Heart left ventricle (tissue), 16 donors: ENCODE measurements around the gene MARVELD3. TPM values are rescaled to one million over a fixed set of nuclear protein-coding genes. Genes with fewer than 3 reads are reported as not detected.

Experiments used
- ATAC-seq, 4 donors: fragments of 200-7000 bp; cut with Tn5 transposase; one replicate each; pipeline ENCODE4 v1.9.1; 2020 to 2022; ENCODE audit warnings: moderate library complexity in 4 of 4, mild to moderate bottlenecking in 3 of 4, moderate number of reproducible peaks in 1 of 4
- DNase-seq, 5 donors: peaks; one replicate each; pipeline ENCODE4 v3.0.0-alpha.2; 2020
- H3K27ac ChIP-seq, 12 donors: fragments of 200-600 bp; sonication (generic) in 4 of 12; one replicate each; pipeline versions ENCODE4 v1.5.0 to v1.8.0; 2016 to 2022; ENCODE audit warnings: mild to moderate bottlenecking in 2 of 12
- H3K27me3 ChIP-seq, 9 donors: fragments of 200-600 bp; sonication (generic) in 2 of 9; one replicate each; pipeline versions ENCODE4 v1.5.1 to v1.8.0; 2016 to 2022; ENCODE audit warnings: mild to moderate bottlenecking in 3 of 9
- H3K36me3 ChIP-seq, 9 donors: fragments of 200-600 bp; sonication (generic) in 2 of 9; one replicate each; pipeline versions ENCODE4 v1.5.0 to v1.8.0; 2018 to 2022; ENCODE audit warnings: mild to moderate bottlenecking in 2 of 9
- H3K4me1 ChIP-seq, 12 donors: fragments of 200-600 bp; sonication (generic) in 4 of 12; one replicate each; pipeline versions ENCODE4 v1.5.0 to v1.8.0; 2016 to 2022; ENCODE audit warnings: mild to moderate bottlenecking in 3 of 12
- H3K4me3 ChIP-seq, 12 donors: fragments of 200-600 bp; sonication (generic) in 4 of 12; one replicate each; pipeline versions ENCODE4 v1.5.0 to v1.8.0; 2017 to 2022; ENCODE audit warnings: mild to moderate bottlenecking in 9 of 12, moderate library complexity in 4 of 12
- H3K9me3 ChIP-seq, 12 donors: fragments of 200-600 bp; sonication (generic) in 4 of 12; one replicate each; pipeline versions ENCODE4 v1.5.0 to v1.8.0; 2016 to 2022; ENCODE audit warnings: mild to moderate bottlenecking in 1 of 12
- CTCF ChIP-seq, 12 donors: fragments of 200-600 bp; sonication (generic) in 4 of 12; IDR thresholded peaks; one replicate each; pipeline versions ENCODE4 v1.5.0 to v1.8.0; 2018 to 2022; ENCODE audit warnings: antibody characterized with exemption in 12 of 12, mild to moderate bottlenecking in 5 of 12
- POLR2A ChIP-seq, 2 donors: fragments of 450-650 bp; IDR thresholded peaks; one replicate each; pipeline ENCODE4 v1.6.1; 2017; ENCODE audit warnings: antibody characterized with exemption in 2 of 2, mild to moderate bottlenecking in 2 of 2, moderate library complexity in 2 of 2
- WGBS, 4 donors: extraction: QIAGEN DNeasy Blood & Tissue Kit in 2 of 4; methylation state at CpG; one replicate each; pipeline versions ENCODE4 v1.1.5 to v1.1.7; 2013 to 2018; 5-methylcytosine and 5-hydroxymethylcytosine counted together
- intact Hi-C, 10 donors: fragments of 100-400 bp; cut with DNase I; formaldehyde crosslinking; loops; one replicate each; pipeline versions ENCODE4 v1.11.1 to v1.14.2; 2022
- polyA plus RNA-seq, 2 donors: library from polyadenylated mRNA; stranded (reverse); fragments of 200-250 nt; gene quantifications; one replicate each; pipeline ENCODE4 v1.2.3, GENCODE V29; 2013
- total RNA-seq, 9 donors: library from RNA; depleted of rRNA in 2 of 9; stranded (reverse); fragments of >200 nt in 2 of 9; fragmentation: NEBNext Ultra II Directional in 3 of 9; extraction: Animal tissue kit (Norgen Biotek cat#: 25700) in 3 of 9; gene quantifications; one replicate each; pipeline versions ENCODE4 v1.1.0 to v1.2.4, GENCODE V29; 2016 to 2023
- donor health status: ischemic (EF 13 %, LVEDD 7.1; RV severe dilation, severe dysfunction).
- donor health status: healthy with polysubstance abuse.
- donor health status: DM: no; HTN: yes; CAD: no.
- donor health status: DM: no; HTN: no; CAD: no.
- donor health status: ischemic (EF 25% LVEDD 6.9; RV normal size, moderate dysfunction).
- donor health status: ischemic (EF 25% LVEDD 5.7; RV mildly dilated, moderate dysfunction).
- donor health status: healthy.
- donor health status: DM: yes; HTN: yes; CAD: no.
- donor health status: ischemic (EF 35%, LVEDD 5.7; RV mildly dilated, moderate dysfunction).
- donor health status: nonischemic (EF 11% LVEDD 7.7; RV severe dilation, severe dysfunction).
- donor health status: DM: yes; HTN: yes; CAD: no.
- donor health status: PGD.
- donor health status: ischemic (EF 29% LVEDD 5.4; RV normal size, mild dysfunction).
- donor health status: nonischemic (EF 23%, LVEDD 6.1; RV moderate dilation, normal function).

The MARVELD3 gene
- total and polyA plus RNA-seq, 11 donors: 0.14 TPM; not detected in 10

DNA sequence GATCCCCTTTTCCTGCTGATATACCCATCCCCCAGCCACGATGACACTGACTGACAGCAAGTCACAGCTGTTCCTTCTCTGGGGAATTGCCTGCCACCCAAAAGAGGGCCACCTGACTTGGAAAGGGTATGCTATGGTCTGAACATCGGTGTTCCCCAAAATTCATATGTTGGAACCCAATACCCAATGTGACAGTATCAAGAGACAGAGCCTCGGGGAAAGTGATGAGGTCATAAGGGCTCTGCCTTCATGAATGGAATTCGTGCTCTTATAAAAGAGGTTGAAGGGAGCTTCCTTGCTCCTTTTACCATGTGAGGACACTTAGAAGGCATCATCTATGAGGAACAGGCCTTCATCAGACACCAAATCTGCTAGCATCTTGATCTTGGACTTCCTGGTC, 7.6 kb upstream of the MARVELD3 start:
- 65 to 73% (median 69%) methylated on average over 4 of the region's 4 CpGs for WGBS, 4 donors
- Histone ChIP-seq H3K4me3 (no peak overlapping the region), H3K9me3 (peaks cover 0 to 11% (median 0%) of the 10 kb centered on the region in 12 donors), H3K27me3 (peaks cover 0 to 49% (median 4%) of the 10 kb centered on the region in 9 donors), H3K36me3 (no peaks in the 10 kb centered on the region), H3K4me1 (no peaks in the 10 kb centered on the region), H3K27ac (no peak overlapping the region)
- no peak for TF ChIP-seq CTCF (IDR thresholded peaks at IDR 0.05)
- no peak for TF ChIP-seq POLR2A (IDR thresholded peaks at IDR 0.05)
- intact Hi-C loops: loop anchor here in 1 of 10 donors (10.0 kb wide), 1 partner anchor 194 kb away; no protein-coding TSS in a partner anchor
- DNase-seq: no peak
- no peak for ATAC-seq

- H3K27ac ChIP-seq: no peak overlapping the region
- no peak for DNase-seq
- H3K27me3 ChIP-seq: peaks cover 8 to 75% (median 22%) of the 10 kb centered on the region in 9 donors
- H3K4me3 ChIP-seq: no peak overlapping the region
- no peaks in the 10 kb centered on the region for H3K36me3 ChIP-seq
- intact Hi-C loops: no loop called here
- no peak for TF ChIP-seq POLR2A (IDR thresholded peaks at IDR 0.05)
- no peak for TF ChIP-seq CTCF (IDR thresholded peaks at IDR 0.05)
- ATAC-seq: no peak
- peaks cover 0 to 14% (median 10%) of the 10 kb centered on the region in 12 donors for H3K4me1 ChIP-seq
- H3K9me3 ChIP-seq: peaks cover 0 to 11% (median 0%) of the 10 kb centered on the region in 12 donors
Observed at GRCh38 chr16:71622088-71622487, 3.9 kb upstream of the MARVELD3 start.

DNA sequence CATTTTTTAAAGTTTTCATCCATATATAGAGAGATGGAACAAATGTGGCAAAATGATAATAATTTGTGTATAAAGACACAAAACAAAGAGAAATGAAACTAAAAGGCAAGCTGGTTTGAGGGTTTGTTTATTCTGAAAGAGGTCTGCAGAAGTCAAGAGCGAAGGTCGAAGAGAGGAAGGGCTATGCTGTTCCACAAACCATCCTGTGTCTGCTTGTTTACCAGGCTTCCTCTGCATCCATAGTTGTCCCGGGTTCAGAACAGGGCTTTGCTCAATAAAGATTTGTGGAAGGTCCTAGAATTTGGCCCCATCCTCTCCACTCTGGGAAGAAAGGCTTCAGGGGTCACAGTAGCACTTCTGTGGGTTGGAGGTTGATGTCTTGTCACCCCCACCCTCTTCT, 2.4 kb upstream of the MARVELD3 start:
- intact Hi-C loops: no loop called here

More for the DNA sequence above, 2.4 kb upstream of the MARVELD3 start:
- WGBS, 4 donors: 65 to 72% (median 69%) methylated on average over 3 of the region's 3 CpGs
- TF ChIP-seq POLR2A (IDR thresholded peaks at IDR 0.05) (no peak), CTCF (IDR thresholded peaks at IDR 0.05) (no peak)
- Histone ChIP-seq H3K36me3 (no peaks in the 10 kb centered on the region), H3K4me3 (no peak overlapping the region), H3K27ac (no peak overlapping the region), H3K4me1 (peaks cover 0 to 14% (median 10%) of the 10 kb centered on the region in 12 donors), H3K27me3 (peaks cover 8 to 82% (median 32%) of the 10 kb centered on the region in 9 donors), H3K9me3 (peaks cover 0 to 11% (median 0%) of the 10 kb centered on the region in 12 donors)
- no peak for DNase-seq
- ATAC-seq: no peak
